ENCODE results near the gene FAM234A. TPM values are rescaled to one million over a fixed set of nuclear protein-coding genes. Genes with fewer than 3 reads are reported as not detected.

FAM234A gene
- total and polyA plus RNA-seq, 8 donors = 13.1 to 87.2 (median 35.1) TPM

GRCh38 chr16:280991-281659 is 46.5 kb downstream of the FAM234A start:
- 15 to 35% (median 32%) methylated on average over 19 to 27 of the region's 27 CpGs for WGBS, 5 donors
- peaks cover 8 to 59% (median 34%) of the 10 kb centered on the region in 4 donors for H3K4me1 ChIP-seq
- peaks cover 0 to 49% (median 26%) of the 10 kb centered on the region in 3 donors for H3K27me3 ChIP-seq
- TF ChIP-seq CTCF (IDR thresholded peaks at IDR 0.05) = no peak
- TF ChIP-seq POLR2AphosphoS5 (IDR thresholded peaks at IDR 0.05) = no peak
- no peak for TF ChIP-seq POLR2A (IDR thresholded peaks at IDR 0.05)
- no peak for TF ChIP-seq EP300 (IDR thresholded peaks at IDR 0.05)
- H3K4me3 ChIP-seq = peak overlapping the region; percentile 42 to 46 (median 45)
- intact Hi-C loops (cut with DNase I; ENCODE audit: low total_unique reads) = no loop called here
- DNase-seq = no peak
- no peaks in the 10 kb centered on the region for H3K9me3 ChIP-seq
- H3K36me3 ChIP-seq = peaks cover 0 to 8% (median under 1%) of the 10 kb centered on the region in 4 donors
- peak overlapping the region; percentile 17 to 68 (median 59) for H3K27ac ChIP-seq

GRCh38 chr16:281660-282255 is 47.1 kb downstream of the FAM234A start:
- TF ChIP-seq POLR2A (IDR thresholded peaks at IDR 0.05) (no peak), POLR2AphosphoS5 (IDR thresholded peaks at IDR 0.05) (no peak), CTCF (IDR thresholded peaks at IDR 0.05) (no peak), EP300 (IDR thresholded peaks at IDR 0.05) (no peak)
- Histone ChIP-seq H3K4me1 (peaks cover 8 to 57% (median 32%) of the 10 kb centered on the region in 4 donors), H3K9me3 (no peaks in the 10 kb centered on the region), H3K36me3 (peaks cover 0 to 14% (median 3%) of the 10 kb centered on the region in 4 donors), H3K27ac (peak overlapping the region; percentile 17 to 68 (median 59)), H3K27me3 (peaks cover 0 to 43% (median 26%) of the 10 kb centered on the region in 3 donors), H3K4me3 (peak overlapping the region; percentile 42 to 46 (median 45))
- no peak for DNase-seq
- WGBS, 5 donors = 33 to 65% (median 50%) methylated on average over 5 to 25 of the region's 25 CpGs
- intact Hi-C loops (cut with DNase I; ENCODE audit: low total_unique reads) = no loop called here

GRCh38 chr16:282491-282890 is 47.9 kb downstream of the FAM234A start:
- no peak for DNase-seq
- H3K4me3 ChIP-seq = peak overlapping the region in 1 of 4 donors; percentile 36
- peaks cover 8 to 61% (median 36%) of the 10 kb centered on the region in 4 donors for H3K4me1 ChIP-seq
- peak overlapping the region; percentile 34 to 68 (median 59) for H3K27ac ChIP-seq
- H3K27me3 ChIP-seq = peaks cover 0 to 40% (median 26%) of the 10 kb centered on the region in 3 donors
- H3K36me3 ChIP-seq = peaks cover 0 to 22% (median 10%) of the 10 kb centered on the region in 4 donors
- H3K9me3 ChIP-seq = no peaks in the 10 kb centered on the region
- TF ChIP-seq POLR2A (IDR thresholded peaks at IDR 0.05) = no peak
- no peak for TF ChIP-seq CTCF (IDR thresholded peaks at IDR 0.05)
- TF ChIP-seq POLR2AphosphoS5 (IDR thresholded peaks at IDR 0.05) = no peak
- TF ChIP-seq EP300 (IDR thresholded peaks at IDR 0.05) = no peak
- intact Hi-C loops (cut with DNase I; ENCODE audit: low total_unique reads) = no loop called here
- 74 to 79% (median 78%) methylated on average over 7 to 22 of the region's 22 CpGs for WGBS, 5 donors

- intact Hi-C loops (cut with DNase I; ENCODE audit: low total_unique reads) = no loop called here
- H3K4me3 ChIP-seq = peak within 1 kb of the TSS; percentile 19 to 36 (median 30)
Measured at GRCh38 chr16:283033-283805, 48.6 kb downstream of the FAM234A start, which contains the start of gene PDIA2. PDIA2 (plus strand) TSS chr16:283164; CDS start chr16:283170, 6 bp downstream.

More at GRCh38 chr16:283033-283805, 48.6 kb downstream of the FAM234A start, which contains the start of gene PDIA2:
- H3K27me3 ChIP-seq = peaks cover 0 to 40% (median 26%) of the 10 kb centered on the region in 3 donors
- H3K9me3 ChIP-seq = no peaks in the 10 kb centered on the region
- DNase-seq = peak in 1 of 2 donors; percentile 81
- 30 to 55% (median 52%) methylated on average over 15 to 25 of the region's 25 CpGs for WGBS, 5 donors
- H3K36me3 ChIP-seq = peaks cover 2 to 29% (median 18%) of the 10 kb centered on the region in 4 donors
- peak within 1 kb of the TSS; percentile 34 to 68 (median 59) for H3K27ac ChIP-seq
- H3K4me1 ChIP-seq = peaks cover 8 to 64% (median 38%) of the 10 kb centered on the region in 4 donors
- TF ChIP-seq EP300 (IDR thresholded peaks at IDR 0.05) = no peak
- peak in 2 of 3 donors; percentile 49 to 51 for TF ChIP-seq POLR2AphosphoS5 (IDR thresholded peaks at IDR 0.05)
- no peak for TF ChIP-seq CTCF (IDR thresholded peaks at IDR 0.05)
- TF ChIP-seq POLR2A (IDR thresholded peaks at IDR 0.05) = peak in 1 of 4 donors; percentile 15

Data from stomach (tissue), 9 donors.